PC-3 (cell line): ENCODE measurements around the gene DNAAF5. TPM values are rescaled to one million over a fixed set of nuclear protein-coding genes. Genes with fewer than 3 reads are reported as not detected.

ENCODE experiments used
- ATAC-seq: fragments of 200-7000 bp; cut with Tn5 transposase; 2 replicates; pipeline ENCODE4 v1.9.1; 2020; ENCODE audit warnings: mild to moderate bottlenecking, moderate library complexity
- BruUV-seq: library from RNA; stranded (reverse); fragments of 400-500 nt; replicated peaks from 2 replicates; lab custom pipeline; 2021; lab: Mats Ljungman, UMichigan
- CTCF ChIA-PET: fragments of 300-600 bp; sonication (Branson Sonifier 250); formaldehyde crosslinking; loops from one replicate; lab custom pipeline; 2022; ENCODE audit warnings: antibody characterized with exemption; lab: Charles Lee
- POLR2A ChIA-PET: fragments of 300-600 bp; sonication (Branson Sonifier 250); formaldehyde crosslinking; loops from one replicate; lab custom pipeline; 2022; ENCODE audit warnings: antibody characterized with exemption; ENCODE audit not compliant: unreplicated experiment; lab: Charles Lee
- DNase-seq: peaks from one replicate; pipeline ENCODE4 v3.0.0-alpha.2; 2015
- H2AFZ ChIP-seq: fragments of 300-600 bp; sonication (generic); 2 replicates; pipeline ENCODE4 v1.6.0; 2016; ENCODE audit warnings: antibody characterized with exemption, low read length
- H3F3A ChIP-seq: fragments of 300-600 bp; sonication (generic); one replicate; pipeline ENCODE4 v1.6.0; 2017; ENCODE audit warnings: antibody characterized with exemption, low read length, control low read depth, mild to moderate bottlenecking; ENCODE audit not compliant: unreplicated experiment
- H3K27ac ChIP-seq: fragments of 300-600 bp; sonication (generic); 2 replicates; pipeline ENCODE4 v1.5.1; 2016; ENCODE audit warnings: mild to moderate bottlenecking, low read length
- H3K27me3 ChIP-seq: fragments of 300-600 bp; sonication (generic); 2 replicates; pipeline ENCODE4 v1.6.1; 2016; ENCODE audit warnings: low read length, mixed read lengths
- H3K36me3 ChIP-seq: fragments of 300-600 bp; sonication (generic); 2 replicates; pipeline ENCODE4 v1.6.1; 2016; ENCODE audit warnings: low read depth, mixed run types, low read length, mixed read lengths
- H3K4me1 ChIP-seq: fragments of 300-600 bp; sonication (generic); 2 replicates; pipeline ENCODE4 v1.5.1; 2016; ENCODE audit warnings: low read length; ENCODE audit not compliant: insufficient read depth
- H3K4me2 ChIP-seq: fragments of 300-600 bp; sonication (generic); 2 replicates; pipeline ENCODE4 v1.6.0; 2016; ENCODE audit warnings: low read length
- H3K4me3 ChIP-seq: fragments of 300-600 bp; sonication (generic); 2 replicates; pipeline ENCODE4 v1.5.1; 2016; ENCODE audit warnings: mild to moderate bottlenecking, low read length, mixed read lengths
- H3K79me2 ChIP-seq: fragments of 300-600 bp; sonication (generic); 2 replicates; pipeline ENCODE4 v1.6.1; 2017; ENCODE audit warnings: low read length, mixed read lengths
- H3K9ac ChIP-seq: fragments of 300-600 bp; sonication (generic); 2 replicates; pipeline ENCODE4 v1.6.0; 2016; ENCODE audit warnings: mild to moderate bottlenecking, low read length
- H3K9me2 ChIP-seq: fragments of 300-600 bp; sonication (generic); replicated peaks from 2 replicates; pipeline ENCODE4 v1.6.1; 2016; ENCODE audit warnings: mixed run types, low read length, mixed read lengths
- H3K9me3 ChIP-seq: fragments of 300-600 bp; sonication (generic); 2 replicates; pipeline ENCODE4 v1.6.1; 2016; ENCODE audit warnings: low read length, mixed read lengths
- H4K20me1 ChIP-seq: fragments of 300-600 bp; sonication (generic); 2 replicates; pipeline ENCODE4 v1.6.1; 2016; ENCODE audit warnings: low read length, mixed read lengths
- EZH2 ChIP-seq: fragments of 300-600 bp; sonication (generic); IDR thresholded peaks from one replicate; pipeline ENCODE4 v1.6.1; 2017; ENCODE audit warnings: antibody characterized with exemption, mild to moderate bottlenecking, low read length; ENCODE audit not compliant: unreplicated experiment
- EZH2phosphoT487 ChIP-seq: fragments of 300-600 bp; sonication (generic); IDR thresholded peaks from 2 replicates; pipeline ENCODE4 v1.6.1; 2018; ENCODE audit warnings: mild to moderate bottlenecking, antibody characterized with exemption, low read length, borderline replicate concordance
- intact Hi-C: fragments of 100-400 bp; cut with micrococcal nuclease; formaldehyde crosslinking; loops from 2 replicates; pipeline ENCODE4 v1.9.0; 2023
- total RNA-seq: library from RNA; depleted of rRNA; stranded (reverse); fragments of >200 nt; gene quantifications from 2 replicates; pipeline ENCODE4 v1.2.3, GENCODE V29; 2014
- TF ChIP-seq, protein P1 (sequence below): fragments of 300-600 bp; sonication (generic); conservative IDR thresholded peaks from 2 replicates; pipeline ENCODE4 v1.5.1; 2017; ENCODE audit warnings: antibody characterized with exemption, low read depth, mild to moderate bottlenecking, low read length

Gene DNAAF5
- total RNA-seq, 1 experiment from 2014 or later, result 66.3 TPM

DNA sequence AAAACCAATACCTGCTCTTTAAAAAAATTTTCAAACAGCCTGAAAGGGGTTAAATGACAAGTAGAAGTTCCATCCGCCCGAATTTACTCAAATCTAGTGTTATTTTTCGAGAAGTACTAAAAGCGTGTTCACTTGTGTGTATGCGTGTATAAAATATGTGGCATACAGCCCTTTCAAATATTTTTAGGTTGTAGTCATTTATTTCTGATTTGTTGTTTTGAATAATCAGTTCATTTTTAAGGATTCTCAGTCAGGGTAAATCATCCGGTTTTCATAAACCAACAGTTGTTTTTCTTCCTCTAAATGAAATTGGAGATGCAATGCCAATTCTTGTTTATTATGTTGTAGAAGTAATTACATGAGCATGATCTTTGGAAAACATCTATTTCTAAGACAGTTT lies 98.9 kb downstream of the DNAAF5 start:
- Histone ChIP-seq H2AFZ (no peak overlapping the region), H3K36me3 (peaks cover 12% of the 10 kb centered on the region), H4K20me1 (peaks cover 40% of the 10 kb centered on the region), H3K4me1 (peaks cover 6% of the 10 kb centered on the region), H3K9ac (no peak overlapping the region), H3K4me2 (no peak overlapping the region), H3K27me3 (no peaks in the 10 kb centered on the region), H3F3A (no peaks in the 10 kb centered on the region), H3K9me3 (no peaks in the 10 kb centered on the region), H3K9me2 (no peaks in the 10 kb centered on the region), H3K4me3 (no peak overlapping the region), H3K27ac (no peak overlapping the region), H3K79me2 (peaks cover 100% of the 10 kb centered on the region)
- ATAC-seq (no peak), DNase-seq (no peak)
- no TSS peak for BruUV-seq
- intact Hi-C loops, result no loop called here
- TF ChIP-seq EZH2phosphoT487, result no peak
- TF ChIP-seq, protein P1, sequence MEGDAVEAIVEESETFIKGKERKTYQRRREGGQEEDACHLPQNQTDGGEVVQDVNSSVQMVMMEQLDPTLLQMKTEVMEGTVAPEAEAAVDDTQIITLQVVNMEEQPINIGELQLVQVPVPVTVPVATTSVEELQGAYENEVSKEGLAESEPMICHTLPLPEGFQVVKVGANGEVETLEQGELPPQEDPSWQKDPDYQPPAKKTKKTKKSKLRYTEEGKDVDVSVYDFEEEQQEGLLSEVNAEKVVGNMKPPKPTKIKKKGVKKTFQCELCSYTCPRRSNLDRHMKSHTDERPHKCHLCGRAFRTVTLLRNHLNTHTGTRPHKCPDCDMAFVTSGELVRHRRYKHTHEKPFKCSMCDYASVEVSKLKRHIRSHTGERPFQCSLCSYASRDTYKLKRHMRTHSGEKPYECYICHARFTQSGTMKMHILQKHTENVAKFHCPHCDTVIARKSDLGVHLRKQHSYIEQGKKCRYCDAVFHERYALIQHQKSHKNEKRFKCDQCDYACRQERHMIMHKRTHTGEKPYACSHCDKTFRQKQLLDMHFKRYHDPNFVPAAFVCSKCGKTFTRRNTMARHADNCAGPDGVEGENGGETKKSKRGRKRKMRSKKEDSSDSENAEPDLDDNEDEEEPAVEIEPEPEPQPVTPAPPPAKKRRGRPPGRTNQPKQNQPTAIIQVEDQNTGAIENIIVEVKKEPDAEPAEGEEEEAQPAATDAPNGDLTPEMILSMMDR, result no peak
- TF ChIP-seq EZH2, result no peak
- ChIA-PET POLR2A (no interaction called here), CTCF (no interaction called here)

DNA sequence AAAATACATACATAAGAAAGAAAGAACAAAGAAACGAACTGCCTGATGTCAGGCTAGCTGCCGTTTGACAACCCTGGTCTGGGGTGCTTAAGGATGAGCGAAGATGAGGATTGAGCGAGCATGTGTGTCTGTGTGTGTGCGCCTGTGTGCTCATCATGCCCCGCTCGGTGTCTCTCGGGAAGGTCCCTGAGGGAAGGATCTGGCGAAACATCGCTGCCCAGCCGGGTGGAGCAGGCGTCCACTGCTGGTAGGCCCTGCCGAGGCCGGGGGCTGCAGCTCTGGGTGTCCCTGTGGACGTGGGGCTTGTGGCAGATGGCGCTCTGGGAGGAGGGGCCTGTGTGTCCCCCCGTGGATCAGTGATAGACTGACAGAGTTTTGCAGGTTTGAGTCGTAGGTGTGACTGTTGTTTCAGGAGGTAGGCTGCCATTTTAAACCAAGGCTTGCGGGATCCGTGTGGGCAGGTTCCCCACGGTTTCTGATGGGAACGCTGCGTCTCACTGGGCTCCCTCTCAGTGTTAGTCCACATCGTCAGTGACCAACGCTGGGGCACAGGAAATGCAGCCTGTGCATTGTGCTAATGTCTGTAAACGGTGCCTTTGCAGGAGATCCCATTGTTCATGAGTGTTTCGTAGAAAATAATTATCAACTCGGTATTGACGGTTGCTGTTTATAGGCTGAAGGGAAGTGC lies 99.9 kb downstream of the DNAAF5 start:
- H2AFZ ChIP-seq, result no peak overlapping the region
- peaks cover 16% of the 10 kb centered on the region for H3K4me1 ChIP-seq
- DNase-seq (no peak), ATAC-seq (no peak)
- no peak overlapping the region for H3K4me3 ChIP-seq
- no peaks in the 10 kb centered on the region for H3K27me3 ChIP-seq
- peaks cover 98% of the 10 kb centered on the region for H3K79me2 ChIP-seq
- H3F3A ChIP-seq, result no peaks in the 10 kb centered on the region
- H3K36me3 ChIP-seq, result peaks cover 12% of the 10 kb centered on the region
- H3K27ac ChIP-seq, result no peak overlapping the region
- ChIA-PET CTCF (no interaction called here), POLR2A (no interaction called here)
- H3K9me3 ChIP-seq, result no peaks in the 10 kb centered on the region
- no peak overlapping the region for H3K9ac ChIP-seq
- BruUV-seq, result no TSS peak
- TF ChIP-seq EZH2 (no peak), EZH2phosphoT487 (no peak)
- TF ChIP-seq, protein P1, result no peak
- intact Hi-C loops, result no loop called here
- H3K4me2 ChIP-seq, result no peak overlapping the region
- H3K9me2 ChIP-seq, result no peaks in the 10 kb centered on the region
- H4K20me1 ChIP-seq, result peaks cover 32% of the 10 kb centered on the region
